Fibroblast of upper back skin (primary cell): Measurements from ENCODE around the gene PPP2R2B.
"Not testable (repeated sequence)": the region's sequence is repeated elsewhere in the genome, so short reads cannot be mapped to it uniquely, and the experiment has no call there.

Experiments
- DNase-seq: peaks from one replicate; pipeline ENCODE4 v3.0.0-alpha.2; 2013

The PPP2R2B gene

DNA sequence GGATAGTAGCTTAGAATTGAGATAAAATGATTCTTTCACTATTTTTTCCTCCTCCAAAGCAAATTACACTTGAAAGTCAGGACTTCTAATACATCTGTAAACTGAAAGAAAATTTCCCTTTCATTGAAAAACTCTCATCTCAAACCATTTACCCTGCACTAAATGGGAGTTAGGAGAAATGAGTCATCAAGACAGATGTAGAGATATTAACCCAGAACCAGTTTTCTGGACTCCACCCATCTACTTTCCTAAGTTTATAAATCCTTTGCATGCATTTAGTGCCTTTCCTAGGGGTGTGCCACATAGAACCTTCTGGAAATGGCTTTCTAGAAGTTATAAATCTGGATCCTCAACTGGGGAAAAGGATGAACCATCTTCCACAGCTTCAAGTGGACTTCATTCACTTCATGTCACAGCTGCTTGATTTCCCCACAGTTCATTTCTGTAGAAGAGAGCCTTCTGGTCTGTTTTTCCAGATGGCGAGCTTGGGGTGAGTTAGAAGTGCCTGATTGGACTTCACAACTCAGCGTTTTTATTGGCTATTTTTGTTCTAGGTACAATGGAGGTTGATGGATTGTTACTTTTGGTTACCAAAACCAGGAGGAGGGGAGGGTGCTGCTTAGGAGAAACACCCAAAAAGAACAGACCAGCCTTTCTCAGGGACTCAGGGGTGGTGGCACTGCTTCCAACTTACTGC, 290.1 kb downstream of the PPP2R2B start:
- no peak for DNase-seq

DNA sequence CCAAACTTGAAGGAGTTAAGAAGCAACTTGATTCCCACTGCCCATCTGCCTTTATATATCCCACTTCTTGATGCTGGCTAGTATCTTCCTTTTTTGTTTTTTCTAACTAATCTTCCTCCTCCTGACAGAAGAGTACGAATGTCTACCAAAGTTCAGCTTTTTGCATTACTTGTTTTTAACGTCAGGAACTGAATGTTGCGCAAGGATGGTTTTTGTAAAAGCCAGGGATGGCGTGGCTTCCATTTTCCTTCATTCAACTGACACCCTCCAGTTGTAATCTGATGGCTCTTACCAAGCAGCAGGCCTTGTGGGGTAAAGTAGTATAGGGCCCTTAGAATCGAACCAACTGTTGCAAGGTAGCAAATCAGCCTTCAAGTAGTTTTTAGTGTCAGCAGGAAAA, 291.8 kb downstream of the PPP2R2B start:
- DNase-seq: no peak

DNA sequence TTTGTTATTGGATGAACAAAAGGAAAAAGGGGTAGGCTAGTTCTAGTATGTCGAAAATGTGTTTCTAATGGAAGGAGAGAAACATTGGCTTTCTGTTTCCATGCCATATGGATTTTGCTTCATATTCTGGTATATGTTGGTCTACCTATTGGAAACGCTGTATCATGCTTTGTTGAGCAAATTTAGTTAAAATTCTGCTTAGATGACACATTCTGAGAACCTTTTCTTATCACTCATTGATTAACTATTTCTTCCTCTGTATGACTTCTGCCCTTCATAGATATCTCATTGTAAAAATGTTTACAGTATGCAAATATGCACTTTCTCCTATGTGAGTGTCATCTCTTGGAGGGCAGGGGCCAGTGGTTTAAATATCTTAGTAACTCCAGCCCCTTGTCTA, 293.8 kb downstream of the PPP2R2B start:
- no peak for DNase-seq

DNA sequence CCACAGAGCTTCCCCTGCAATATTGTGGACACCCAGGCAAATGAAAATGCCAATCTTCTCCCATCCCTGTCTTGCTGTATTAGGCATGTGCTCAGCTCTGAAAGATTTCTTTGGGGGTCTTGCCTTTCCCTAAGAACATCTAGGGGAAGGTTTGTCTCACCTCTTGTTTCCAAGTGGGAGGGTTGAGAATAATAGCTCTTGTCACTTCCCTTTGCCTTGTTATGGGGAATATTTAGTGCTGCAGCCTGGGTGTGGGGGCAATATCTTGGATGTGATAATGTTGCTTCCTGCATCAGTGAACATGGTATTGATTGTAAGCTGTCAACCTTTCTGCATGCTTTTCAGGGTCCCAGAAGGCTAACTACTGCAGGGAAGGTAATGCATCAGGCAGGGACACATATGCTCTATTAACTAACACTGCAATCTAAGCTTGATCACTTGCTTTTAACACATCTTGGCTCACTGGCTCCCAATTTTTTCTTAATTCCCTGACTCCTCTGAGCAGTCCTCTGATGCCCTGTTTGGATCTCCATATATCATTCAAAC, 296.4 kb downstream of the PPP2R2B start:
- no peak for DNase-seq

DNA sequence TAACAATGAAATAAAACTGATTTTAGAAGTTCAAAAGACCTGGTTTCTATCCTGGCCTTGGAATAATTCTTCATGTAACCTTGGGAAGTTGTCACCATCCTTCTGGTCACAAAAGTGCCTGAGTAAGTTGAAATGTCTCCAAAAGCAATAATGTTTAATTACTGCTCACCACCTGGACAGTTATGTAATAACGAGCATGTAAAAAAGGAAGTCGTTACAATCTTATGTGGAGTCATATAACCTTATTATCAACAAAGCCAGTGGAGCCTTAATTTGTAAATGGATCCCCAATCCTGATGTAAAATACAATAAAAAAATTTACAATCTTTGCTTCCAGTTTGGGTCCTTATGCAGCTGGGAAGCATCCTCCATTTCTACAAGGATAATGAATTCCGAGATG, 298.3 kb downstream of the PPP2R2B start:
- DNase-seq: no peak

DNA sequence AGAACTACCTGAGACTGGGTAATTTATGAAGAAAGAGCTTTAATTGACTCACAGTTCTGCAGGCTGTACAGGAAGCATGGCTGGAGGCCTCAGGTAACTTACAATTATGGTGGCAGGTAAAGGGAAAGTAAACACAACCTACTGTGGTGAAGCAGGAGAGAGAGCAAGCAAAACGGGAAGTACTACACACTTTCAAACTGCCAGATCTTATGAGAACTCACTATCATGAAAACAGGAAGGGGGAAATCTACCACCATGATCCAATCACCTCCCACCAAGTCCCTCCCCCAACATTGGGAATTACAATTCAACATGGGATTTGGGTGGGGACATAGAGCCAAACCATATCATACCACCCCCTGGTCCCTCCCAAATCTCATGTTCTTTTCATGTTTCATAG, 303.8 kb downstream of the PPP2R2B start:
- DNase-seq: no peak

DNA sequence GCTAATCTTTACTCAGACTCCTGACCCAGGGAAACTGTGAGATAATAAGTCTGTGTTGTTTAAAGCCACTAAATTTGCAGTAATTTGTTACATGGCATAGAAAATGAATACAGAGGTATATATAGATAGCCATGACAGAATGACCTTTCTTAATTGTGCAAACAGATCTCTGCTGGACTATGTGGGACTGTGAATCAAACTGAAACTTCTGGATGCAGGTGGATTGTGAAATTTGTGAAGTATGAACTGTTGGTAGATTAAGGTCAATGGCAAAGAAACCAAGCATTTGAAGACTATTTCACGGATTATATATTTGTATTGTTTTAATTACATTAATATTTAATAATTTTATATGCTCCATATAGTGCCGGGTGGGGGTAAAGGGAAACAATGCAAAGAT, 310.4 kb downstream of the PPP2R2B start:
- DNase-seq: no peak

DNA sequence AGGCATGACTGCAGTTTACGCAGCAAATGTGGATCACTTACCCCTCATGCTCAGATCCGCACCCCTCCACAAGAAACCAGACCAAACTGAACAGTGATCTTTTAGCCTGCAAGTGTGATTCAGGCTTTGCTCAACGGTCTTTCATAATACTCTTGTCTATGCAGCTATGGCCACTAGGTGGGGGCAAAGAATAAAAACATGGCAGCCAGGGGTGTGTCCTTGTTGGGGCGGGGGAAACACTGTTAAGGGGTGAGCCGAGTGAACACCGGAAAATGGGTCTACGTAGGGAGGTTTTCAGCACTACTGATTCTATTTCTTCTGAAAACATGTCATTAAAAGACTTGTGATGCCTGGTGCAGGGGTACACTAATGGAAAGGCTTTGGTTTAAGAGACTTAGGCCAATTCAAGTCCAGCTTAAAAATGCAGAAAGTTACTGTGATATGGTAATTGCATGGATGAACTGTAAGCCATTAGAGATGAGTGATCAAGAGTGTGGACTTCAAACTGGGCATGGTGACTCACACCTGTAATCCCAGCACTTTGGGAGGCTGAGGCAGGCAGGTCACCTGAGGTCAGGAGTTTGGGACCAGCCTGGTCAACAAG, 312.7 kb downstream of the PPP2R2B start:
- DNase-seq: peak; percentile 67

DNA sequence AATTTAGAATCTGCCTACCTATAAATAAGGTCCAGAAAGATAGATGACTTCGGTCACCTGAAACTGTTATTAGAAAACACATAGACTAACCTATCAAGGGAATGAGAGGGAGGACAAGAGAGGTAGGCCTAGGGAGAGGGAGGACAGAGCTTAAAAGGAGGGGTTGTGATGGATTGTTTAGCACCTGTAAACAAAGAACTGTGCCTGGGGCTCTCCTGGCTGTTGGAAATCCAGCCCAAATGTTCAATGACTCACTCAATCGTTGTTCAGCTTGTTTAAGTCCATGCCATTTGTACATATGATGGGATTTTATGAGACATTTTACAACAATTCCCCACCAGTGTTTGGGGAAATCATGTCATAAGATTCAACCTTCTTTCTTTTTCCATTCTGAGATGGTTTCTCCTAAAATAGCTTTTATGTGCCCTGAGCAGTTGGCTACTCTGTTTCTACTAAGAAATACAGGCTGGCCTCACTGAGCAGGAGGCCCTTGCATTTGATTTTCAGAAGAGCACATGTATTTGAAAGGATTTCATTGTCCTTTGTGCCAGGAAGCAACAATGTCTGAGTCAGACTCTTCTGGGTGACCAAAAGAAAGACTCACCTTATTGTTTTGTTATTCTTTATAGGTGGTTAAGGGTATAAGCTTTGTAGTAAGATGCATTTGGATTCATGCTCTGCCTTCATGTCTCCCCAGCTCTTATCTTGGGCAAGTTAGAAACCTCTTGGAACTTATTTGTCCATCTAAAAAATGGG, 314.4 kb downstream of the PPP2R2B start:
- no peak for DNase-seq

DNA sequence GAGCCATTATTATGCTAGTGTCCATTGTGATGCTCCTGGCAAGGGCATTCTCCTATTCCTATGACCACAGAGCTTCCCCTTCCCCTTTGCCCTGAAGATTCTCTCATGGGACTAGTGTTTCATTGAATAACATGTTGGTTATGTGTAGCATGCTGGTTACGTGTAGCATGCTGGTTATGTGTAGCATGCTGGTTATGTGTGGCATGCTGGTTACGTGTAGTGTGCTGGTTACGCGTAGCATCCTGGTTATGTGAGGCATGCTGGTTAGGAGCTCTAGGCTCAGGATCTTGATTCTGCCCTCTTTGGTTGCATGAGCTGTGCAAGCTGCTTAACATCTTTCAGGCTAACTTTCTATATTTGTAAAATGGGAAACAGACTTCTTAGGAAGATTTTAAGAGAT, 316.1 kb downstream of the PPP2R2B start:
- no peak for DNase-seq

DNA sequence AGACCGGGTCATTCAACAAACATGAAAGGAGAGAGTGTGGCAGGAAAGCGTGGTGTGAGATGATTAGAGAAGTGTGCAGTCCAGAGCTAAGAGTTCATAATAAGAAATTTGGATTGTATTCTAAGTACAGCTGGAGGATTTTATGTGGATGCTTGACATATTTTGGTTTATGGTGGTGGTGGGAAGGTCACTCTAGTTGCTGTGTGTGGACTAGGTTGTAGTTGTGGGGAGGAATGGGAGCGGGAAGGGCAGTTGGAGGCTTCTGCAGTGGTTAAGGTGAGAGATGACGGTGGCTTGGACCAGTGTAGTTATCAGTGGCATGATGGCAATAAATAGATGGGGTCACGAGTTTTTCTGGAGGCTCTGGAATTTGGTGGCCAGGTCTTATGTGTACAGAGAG, 316.8 kb downstream of the PPP2R2B start:
- DNase-seq: peak; percentile 51

DNA sequence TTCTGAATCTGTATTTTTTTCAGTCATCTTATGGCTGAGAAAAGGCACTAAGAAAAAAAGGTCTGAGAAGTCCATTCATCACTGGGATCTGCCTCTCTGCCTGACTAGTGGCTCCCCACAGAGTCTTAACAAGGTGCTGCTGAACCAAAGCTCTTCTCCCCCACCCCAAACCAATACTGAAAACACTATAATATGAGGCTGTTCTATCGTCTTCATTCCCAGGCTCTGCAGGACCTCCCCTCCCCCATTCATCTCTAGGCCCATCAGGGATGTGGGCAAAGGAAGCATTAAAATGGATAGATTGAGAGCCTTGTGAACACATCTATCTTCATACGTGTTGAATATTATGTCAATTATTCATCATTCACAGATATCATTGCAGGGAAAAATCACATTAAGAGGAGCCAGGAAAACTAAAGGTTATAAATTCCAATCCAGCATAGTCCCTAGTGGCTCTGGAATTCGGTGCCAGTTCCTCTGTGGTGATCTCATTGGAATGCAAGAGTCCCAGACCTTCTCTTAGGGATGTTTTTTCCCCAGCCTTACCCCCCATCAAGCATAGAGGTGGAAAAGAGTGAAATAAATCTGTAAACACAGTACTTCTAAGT, 318.2 kb downstream of the PPP2R2B start:
- peak; percentile 91 for DNase-seq

DNA sequence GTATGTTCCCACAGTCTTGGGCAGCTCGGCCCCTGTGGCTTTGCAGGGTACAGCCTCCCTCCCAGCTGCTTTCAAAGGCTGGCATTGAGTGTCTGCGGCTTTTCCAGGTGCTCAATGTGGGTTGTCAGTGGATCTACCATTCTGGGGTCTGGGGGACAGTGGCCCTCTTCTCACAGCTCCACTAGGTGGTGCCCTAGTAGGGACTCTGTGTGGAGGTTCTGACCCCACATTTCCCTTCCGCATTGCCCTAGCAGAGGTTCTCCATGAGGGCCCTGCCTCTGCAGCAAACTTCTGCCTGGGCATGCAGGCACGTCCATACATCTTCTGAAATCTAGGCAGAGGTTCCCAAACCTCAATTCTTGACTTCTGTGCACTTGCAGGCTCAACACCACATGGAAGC, 321.7 kb downstream of the PPP2R2B start:
- DNase-seq: not testable (repeated sequence)

DNA sequence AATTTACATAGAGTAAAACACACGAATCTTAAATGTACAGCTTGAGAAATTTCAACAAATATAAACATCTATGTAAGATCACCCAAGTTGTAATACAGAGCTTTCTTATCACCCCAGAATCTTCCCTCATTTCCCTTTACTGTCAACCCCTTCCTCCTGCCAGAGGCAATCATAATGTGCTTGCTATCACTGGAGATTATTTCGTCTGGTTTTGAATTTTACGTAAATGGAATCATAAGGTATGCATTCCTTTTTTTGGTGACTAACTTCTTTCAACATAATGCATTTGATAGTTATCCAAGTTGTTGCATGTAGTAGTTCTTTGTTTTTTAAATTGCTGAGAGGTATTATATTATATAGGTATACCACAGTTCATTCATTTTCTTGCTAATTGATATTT, 325.1 kb downstream of the PPP2R2B start:
- DNase-seq: peak; percentile 7

DNA sequence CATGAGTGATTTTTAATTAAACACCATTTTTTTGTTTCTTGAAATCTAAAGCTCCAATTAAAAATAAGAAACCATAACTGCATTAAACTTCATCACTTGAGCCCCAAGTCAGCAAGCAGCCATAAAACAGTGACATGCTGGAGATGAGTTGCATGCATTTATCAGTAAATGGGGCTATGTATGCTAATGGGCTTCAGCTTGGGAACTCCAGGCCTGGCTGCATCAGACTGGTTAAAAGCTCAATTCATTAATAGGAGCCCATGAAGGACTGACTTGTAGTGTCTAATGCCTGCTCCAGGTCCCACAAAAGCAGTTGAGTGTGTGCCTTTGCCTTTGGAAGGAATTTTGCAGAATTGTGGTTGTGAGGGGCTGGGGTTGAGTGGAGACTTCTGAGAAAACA, 328.9 kb downstream of the PPP2R2B start:
- DNase-seq: no peak

DNA sequence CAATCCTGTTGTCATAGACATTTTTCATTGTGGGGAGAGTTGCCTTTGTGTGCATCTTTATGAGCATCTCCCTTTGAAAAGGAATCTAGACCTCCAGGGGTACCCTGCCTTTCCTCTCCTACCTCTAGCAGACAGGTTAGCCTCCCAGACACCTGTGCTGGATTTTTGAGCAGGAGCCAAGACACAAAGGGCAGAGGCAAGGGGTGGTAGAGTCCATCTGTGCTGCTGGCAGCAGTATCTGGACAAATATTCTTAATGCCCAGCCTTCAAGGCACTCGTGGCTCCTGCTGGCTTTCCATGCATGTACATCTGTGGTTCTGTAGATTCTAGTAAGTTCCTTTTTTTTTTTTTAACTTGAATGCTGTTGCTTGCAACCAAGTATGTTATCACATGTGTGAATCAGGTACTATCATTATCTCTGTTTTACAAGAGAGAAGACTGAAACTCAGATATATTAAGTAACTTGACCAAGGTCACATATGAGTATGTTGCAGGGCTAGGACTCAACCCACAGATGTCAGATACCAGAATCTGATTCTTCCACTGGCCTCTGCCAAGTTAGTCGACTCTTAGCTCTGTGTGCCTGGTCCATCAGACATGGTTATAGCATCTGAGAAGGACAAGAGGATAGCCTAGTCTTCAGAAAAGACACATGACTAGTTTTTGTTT, 329.6 kb downstream of the PPP2R2B start:
- DNase-seq: no peak

DNA sequence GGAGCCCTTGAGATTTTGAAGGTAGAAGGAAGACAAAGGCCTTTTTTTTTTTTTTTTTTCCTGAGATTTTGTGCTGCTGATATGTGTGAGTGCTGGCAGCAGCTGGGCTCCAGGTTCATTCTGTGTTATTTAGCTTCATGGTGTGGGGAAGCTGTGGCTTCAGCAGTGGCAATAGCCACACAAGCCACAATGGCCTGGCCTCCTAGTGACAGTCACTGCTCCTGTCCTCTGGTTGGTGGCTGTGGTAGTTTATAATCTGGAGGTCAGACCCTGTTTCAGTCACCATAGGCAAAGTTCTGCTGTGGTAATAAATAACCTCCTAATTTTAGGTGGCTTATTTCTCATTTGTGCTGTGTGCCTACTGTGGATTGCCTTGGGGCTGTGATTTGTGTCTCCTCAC, 334.3 kb downstream of the PPP2R2B start:
- DNase-seq: no peak

DNA sequence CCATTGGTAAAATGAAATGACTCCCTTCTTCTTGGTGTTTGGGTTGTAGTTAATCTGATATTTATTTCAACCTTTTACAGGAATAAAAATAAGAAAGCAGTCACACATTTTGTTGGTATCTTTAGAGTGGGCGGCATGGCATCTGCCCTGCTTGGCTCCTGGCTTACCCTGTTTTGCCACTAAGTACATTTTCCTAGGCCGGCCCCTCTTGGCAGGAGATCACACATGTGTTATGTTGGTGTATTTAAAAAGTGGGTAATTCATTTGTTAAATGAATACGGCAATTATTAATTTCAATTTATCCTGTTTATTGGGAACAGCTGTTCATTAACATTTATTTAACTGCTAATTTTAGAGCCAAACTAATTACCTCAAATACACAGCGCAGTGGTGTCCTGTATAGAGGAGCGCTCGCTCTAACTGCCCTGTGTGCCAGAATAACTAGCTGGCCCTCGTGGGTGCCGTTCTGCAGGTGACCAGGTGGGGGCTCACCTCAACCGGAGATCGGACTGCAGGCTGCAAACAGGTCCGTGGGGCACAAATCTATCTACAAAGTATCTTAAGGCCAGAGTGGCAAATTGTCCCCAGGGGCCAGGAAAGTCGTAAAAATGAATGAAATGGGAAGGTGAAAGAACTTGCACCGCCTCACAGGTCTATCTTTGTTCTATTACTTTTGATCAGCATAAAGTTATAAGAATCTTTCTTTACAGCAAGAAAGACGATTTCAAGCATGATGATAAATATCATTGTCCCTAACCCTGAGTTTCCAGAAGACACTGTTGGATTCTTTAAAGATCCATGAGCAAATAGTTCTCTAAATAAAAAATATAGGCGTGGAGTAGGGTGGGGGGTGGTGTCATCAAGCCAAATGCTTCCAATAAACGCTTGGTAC, 336.4 kb downstream of the PPP2R2B start:
- peak; percentile 60 for DNase-seq

DNA sequence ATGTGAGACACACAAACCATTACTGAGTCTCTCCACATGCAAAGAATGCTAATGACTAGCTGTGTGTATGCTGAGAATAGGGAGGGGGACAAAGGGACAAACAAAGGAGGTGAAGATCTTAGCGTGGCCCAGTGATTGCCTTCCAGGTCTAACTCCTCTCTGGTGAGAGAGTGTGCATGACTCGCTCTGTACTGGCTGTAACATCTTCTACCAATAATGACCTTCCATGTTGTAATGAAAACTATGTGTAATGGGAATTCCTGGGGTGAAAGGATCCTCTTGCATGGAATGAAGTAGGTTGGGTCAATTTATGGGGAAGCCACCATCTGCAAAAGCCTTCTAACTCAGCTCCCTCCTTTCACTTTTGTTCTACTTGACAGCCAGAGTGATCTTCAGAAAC, 338.1 kb downstream of the PPP2R2B start:
- DNase-seq: peak; percentile 35

DNA sequence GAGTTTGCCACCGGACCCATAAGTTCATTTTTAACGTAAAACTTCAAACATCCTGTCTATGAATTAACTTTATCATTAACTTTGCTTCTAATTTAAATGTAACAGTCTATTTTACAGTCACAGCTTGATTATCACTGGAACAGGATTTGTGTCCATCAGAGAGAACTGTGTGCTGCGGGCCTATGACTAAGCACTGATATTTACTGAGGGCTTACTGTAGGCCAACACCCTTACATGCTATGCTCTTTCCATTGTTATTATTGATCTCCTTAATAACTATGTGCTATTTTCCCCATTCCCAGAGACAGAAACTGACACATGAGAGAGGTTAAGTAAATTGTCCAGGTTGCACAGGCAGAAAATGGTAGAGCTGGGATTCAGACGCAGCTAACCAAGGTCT, 338.6 kb downstream of the PPP2R2B start:
- DNase-seq: no peak

DNA sequence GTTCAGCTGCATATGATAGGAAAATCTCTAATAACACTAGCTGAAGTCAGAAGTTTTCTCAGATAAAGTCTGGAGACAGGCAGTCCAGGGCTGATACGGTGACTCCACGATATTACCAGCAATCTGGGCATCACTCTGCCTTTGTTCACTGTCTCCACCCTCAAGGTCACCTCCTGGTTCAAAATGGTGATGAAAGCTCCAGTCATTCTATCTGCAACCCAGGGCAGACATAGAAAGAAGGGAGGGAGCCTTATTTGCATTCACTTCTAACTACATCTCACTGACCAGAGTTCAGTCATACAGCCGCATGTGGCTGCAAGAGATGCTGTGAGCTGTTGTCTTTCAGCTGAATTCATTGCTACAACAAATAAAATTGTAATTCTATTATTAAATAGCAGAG, 340.1 kb downstream of the PPP2R2B start:
- DNase-seq: no peak

DNA sequence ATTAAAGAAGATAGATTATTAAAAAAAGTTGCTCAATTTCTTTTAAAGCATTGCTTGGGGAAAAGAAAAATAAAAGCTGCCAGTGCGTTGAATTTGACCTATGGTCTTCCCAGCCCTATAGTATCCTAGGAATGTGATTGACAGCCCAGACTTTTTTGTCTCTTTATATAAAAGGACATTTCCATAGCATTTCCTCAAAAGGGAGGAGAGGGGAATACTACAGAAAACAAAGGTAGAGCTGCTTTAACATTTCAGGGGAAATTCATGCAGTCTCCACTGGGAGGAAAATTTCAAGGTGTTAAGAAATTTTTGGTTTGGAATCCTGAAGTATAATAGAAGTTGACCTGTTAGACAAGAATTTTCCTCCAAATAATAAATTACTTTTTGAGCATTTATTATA, 344.7 kb downstream of the PPP2R2B start:
- no peak for DNase-seq
